ENCODE data around the gene EXOC2.

The EXOC2 gene

GRCh38 chr6:499617-500016, 193.3 kb downstream of the EXOC2 start:
- no peak overlapping the region; the same call in 1 of the 2 replicates for H3K4me3 ChIP-seq (ENCODE audit: low read depth, low read length)
- peak; percentile 57 for DNase-seq (ENCODE audit: low read depth)
- TF ChIP-seq, protein P1, sequence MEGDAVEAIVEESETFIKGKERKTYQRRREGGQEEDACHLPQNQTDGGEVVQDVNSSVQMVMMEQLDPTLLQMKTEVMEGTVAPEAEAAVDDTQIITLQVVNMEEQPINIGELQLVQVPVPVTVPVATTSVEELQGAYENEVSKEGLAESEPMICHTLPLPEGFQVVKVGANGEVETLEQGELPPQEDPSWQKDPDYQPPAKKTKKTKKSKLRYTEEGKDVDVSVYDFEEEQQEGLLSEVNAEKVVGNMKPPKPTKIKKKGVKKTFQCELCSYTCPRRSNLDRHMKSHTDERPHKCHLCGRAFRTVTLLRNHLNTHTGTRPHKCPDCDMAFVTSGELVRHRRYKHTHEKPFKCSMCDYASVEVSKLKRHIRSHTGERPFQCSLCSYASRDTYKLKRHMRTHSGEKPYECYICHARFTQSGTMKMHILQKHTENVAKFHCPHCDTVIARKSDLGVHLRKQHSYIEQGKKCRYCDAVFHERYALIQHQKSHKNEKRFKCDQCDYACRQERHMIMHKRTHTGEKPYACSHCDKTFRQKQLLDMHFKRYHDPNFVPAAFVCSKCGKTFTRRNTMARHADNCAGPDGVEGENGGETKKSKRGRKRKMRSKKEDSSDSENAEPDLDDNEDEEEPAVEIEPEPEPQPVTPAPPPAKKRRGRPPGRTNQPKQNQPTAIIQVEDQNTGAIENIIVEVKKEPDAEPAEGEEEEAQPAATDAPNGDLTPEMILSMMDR (IDR thresholded peaks at IDR 0.05; ENCODE audit: insufficient read depth, low read depth, low read length, missing control alignments), result no peak

GRCh38 chr6:498795-499231, 194.1 kb downstream of the EXOC2 start:
- DNase-seq (ENCODE audit: low read depth), result peak; percentile 88
- TF ChIP-seq, protein P1 (IDR thresholded peaks at IDR 0.05; ENCODE audit: insufficient read depth, low read depth, low read length, missing control alignments), result no peak
- peak overlapping the region; percentile 15; the same call in 1 of the 2 replicates for H3K4me3 ChIP-seq (ENCODE audit: low read depth, low read length)

DNA sequence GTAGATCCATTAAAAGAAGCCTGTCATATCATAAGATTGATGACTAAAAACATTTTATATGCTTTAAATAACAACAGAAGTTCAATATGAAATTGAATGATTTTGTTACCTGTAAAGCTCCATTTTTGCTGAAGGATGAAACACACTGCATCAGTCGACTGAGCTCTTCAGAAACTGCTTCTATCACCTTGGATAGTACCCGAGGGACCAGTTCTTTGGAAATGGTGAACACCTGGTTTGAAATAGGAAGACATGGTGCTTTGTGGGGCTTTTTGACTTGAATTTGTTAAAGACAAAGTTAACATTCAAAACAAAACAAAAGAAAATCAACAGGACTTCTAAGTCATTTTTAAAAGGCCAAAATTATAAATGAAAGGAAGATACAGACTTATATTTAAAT, 195.7 kb downstream of the EXOC2 start:
- no peak for DNase-seq (ENCODE audit: low read depth)
- TF ChIP-seq, protein P1 (IDR thresholded peaks at IDR 0.05; ENCODE audit: insufficient read depth, low read depth, low read length, missing control alignments), result no peak
- no peak overlapping the region for H3K4me3 ChIP-seq (ENCODE audit: low read depth, low read length)

GRCh38 chr6:496649-497048, 196.3 kb downstream of the EXOC2 start:
- TF ChIP-seq, protein P1 (IDR thresholded peaks at IDR 0.05; ENCODE audit: insufficient read depth, low read depth, low read length, missing control alignments), result no peak
- DNase-seq (ENCODE audit: low read depth), result no peak
- no peak overlapping the region for H3K4me3 ChIP-seq (ENCODE audit: low read depth, low read length)

DNA sequence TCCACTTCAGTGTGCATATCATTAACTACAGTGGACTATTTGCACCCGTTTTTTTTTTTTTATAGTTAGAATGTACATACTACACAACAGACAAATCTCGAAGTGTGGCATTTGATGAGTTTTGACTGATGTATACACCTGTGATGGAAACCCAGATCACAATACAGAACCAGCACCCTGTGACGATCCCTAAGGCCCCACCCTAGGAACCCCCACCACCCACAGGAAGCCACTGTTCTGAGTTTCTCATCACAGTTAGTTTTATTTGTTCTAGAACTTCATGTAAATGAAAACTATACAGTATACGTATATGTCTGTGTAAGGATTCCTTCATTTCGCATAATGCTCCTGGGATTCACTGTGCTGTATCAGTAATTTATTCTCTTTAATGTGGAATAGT, 198.5 kb downstream of the EXOC2 start:
- TF ChIP-seq, protein P1 (IDR thresholded peaks at IDR 0.05; ENCODE audit: insufficient read depth, low read depth, low read length, missing control alignments), result no peak
- no peak overlapping the region for H3K4me3 ChIP-seq (ENCODE audit: low read depth, low read length)
- DNase-seq (ENCODE audit: low read depth), result no peak

DNA sequence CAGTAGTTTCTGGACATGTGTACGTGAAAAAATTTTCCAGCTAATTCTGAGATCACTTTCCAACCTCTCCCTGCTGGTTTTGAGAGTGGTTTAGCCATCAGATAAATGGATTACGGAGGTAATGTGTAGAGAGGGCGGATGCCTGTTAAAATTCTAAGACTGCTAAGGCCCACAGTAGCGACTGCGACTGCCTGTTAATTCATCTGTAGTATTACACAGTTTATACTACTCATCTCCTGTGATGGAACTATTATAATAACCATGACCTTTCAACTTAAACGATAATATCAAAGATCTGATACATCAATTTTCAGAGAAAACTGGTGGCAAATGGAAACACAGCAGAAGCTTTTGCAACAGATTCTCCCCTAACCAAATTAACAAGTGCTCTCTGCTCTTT, 199.1 kb downstream of the EXOC2 start:
- TF ChIP-seq, protein P1 (IDR thresholded peaks at IDR 0.05; ENCODE audit: insufficient read depth, low read depth, low read length, missing control alignments), result no peak
- no peak overlapping the region for H3K4me3 ChIP-seq (ENCODE audit: low read depth, low read length)
- DNase-seq (ENCODE audit: low read depth), result no peak

- no peak for DNase-seq (ENCODE audit: low read depth)
- TF ChIP-seq, protein P1 (IDR thresholded peaks at IDR 0.05; ENCODE audit: insufficient read depth, low read depth, low read length, missing control alignments), result no peak
- H3K4me3 ChIP-seq (ENCODE audit: low read depth, low read length), result no peak overlapping the region
Observed at GRCh38 chr6:492816-493414, 200.0 kb downstream of the EXOC2 start.

All from GM12865 (cell line).